Stimulated activated CD4-positive, alpha-beta T cell treated with anti-CD3 and anti-CD28 coated beads, Interleukin-1b, Interleukin-23, amount 100 ng/mL, for 24 hours (primary cell): ENCODE measurements around the gene CCL11.

ENCODE experiments used
- DNase-seq, 4 experiments: peaks; one replicate each; pipeline ENCODE4 v3.0.0-alpha.2; 2020; ENCODE audit warnings: low read depth in 4 of 4, low spot score in 1 of 4

The CCL11 gene

DNA sequence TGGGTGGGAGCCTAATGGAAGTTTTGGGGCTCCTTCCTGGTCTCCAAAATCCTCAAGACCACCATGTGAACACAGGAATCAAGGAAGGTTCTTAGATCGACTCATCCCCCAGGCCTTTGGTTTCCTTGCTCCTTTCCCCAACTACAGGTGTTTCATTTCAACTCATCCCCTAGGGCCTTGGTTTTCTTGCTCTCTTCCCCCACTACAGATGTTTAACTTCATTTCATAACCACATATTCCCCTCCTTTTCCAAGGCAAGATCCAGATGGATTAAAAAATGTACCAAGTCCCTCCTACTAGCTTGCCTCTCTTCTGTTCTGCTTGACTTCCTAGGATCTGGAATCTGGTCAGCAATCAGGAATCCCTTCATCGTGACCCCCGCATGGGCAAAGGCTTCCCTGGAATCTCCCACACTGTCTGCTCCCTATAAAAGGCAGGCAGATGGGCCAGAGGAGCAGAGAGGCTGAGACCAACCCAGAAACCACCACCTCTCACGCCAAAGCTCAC, at the start of gene CCL11:
TSS of gene CCL11 (plus strand) at position 457 of the 507 bp plus-strand sequence. CDS start 67 bp downstream, outside the sequence.
- no peak for DNase-seq

DNA sequence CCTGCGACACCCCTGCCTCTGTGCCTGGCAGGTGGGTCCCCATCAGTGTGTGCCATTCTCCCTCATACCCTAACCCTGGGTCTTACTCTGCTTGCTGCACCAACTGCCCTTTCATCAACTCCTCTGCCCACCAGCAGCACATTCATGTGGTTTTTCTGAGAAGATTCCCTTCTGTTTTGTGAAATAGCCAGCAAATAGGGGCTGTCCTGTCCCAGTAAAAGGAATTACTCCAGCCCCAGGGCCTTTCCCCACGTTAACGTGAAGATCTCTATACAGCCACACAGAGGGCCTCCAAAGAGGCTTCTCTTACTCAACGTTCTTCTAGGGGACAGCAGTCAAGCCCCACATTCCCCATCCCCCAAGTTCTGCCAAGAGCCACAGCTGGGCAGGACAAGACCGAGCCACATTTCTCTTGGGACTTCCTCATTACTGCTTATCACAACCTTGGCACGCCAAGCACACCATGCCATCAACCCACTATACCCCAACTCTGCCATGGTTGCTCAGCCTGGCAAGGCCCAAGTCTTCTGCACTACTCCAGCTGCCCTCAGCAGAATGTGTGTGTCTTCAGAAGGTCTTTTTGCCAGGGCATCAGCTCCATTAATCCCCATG, 49.2 kb upstream of the CCL11 start:
- DNase-seq, result no peak

DNA sequence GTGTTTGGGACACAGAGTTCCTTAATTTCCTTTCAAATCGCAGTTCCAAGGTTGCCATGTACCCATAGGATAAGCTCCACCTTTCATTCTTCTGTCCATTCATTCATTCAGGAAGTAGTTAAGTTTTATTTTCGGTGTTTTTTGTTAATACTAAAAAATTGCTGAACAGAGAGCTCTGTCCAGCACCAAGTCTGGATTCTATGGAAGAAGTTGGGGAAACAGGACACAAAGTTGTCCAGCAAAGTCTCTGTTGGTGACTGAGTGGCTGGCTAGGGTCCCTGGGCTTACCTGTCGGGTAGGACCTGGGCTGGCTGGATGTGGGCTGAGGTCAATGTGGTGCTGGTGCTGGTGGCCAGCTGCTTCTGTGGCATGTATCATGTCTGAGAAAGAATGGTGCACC, 48.1 kb upstream of the CCL11 start:
- DNase-seq, result no peak

DNA sequence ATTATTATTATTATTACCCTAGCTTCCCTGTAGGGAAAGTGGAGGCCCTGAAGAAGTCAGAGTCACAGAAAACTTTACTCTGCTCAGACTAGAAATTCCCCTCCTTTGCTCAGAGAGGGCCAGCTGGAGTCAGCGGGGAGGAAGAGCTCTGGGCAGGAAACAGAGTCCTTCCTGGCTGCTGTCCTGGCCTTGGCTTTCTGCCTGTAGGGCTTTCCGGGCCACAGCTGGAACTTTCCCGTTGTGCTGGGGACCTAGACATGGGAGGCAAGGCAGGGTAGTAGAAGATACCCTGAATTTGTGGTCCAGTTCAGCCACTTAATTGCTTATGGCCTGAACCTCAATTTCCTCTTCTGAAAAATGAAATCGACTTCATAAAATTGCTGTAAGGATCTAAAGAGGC, 44.5 kb upstream of the CCL11 start:
- no peak for DNase-seq

DNA sequence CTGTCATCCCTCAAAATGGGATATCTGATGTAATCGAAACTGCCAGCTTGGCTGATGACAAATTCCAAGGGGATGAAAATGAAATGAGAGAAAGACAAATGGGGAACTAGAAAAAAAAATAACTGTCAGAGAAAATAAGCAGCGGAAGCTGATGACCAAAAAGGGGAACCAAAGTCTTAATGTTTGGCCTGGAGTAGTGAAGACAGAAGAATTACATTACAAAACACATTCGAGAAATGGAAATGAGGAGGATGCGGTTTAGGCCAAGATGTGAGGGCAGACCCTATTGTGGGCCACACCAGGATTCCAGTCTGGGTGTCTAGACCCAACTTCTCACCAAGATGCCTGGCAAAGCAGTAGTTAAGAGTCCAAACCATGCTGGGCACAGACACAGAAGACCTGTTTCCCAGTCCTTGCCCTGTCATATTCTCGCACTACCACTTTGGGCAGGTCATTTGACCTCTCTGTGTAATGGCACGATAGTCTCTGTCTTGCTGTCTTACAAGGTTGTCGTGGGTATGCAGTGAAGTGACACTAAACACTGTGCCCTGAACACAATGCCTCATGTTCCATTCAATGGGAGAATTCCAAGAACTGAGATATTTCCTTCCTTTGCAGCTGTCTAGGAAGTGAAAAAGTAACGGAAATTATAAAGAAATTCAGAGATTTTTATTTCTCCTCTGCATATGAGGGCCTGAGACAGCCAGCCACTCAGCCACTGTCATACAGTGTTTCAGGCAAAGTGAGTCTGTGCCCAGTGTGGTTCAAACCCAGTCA, 42.8 kb upstream of the CCL11 start:
- no peak for DNase-seq

DNA sequence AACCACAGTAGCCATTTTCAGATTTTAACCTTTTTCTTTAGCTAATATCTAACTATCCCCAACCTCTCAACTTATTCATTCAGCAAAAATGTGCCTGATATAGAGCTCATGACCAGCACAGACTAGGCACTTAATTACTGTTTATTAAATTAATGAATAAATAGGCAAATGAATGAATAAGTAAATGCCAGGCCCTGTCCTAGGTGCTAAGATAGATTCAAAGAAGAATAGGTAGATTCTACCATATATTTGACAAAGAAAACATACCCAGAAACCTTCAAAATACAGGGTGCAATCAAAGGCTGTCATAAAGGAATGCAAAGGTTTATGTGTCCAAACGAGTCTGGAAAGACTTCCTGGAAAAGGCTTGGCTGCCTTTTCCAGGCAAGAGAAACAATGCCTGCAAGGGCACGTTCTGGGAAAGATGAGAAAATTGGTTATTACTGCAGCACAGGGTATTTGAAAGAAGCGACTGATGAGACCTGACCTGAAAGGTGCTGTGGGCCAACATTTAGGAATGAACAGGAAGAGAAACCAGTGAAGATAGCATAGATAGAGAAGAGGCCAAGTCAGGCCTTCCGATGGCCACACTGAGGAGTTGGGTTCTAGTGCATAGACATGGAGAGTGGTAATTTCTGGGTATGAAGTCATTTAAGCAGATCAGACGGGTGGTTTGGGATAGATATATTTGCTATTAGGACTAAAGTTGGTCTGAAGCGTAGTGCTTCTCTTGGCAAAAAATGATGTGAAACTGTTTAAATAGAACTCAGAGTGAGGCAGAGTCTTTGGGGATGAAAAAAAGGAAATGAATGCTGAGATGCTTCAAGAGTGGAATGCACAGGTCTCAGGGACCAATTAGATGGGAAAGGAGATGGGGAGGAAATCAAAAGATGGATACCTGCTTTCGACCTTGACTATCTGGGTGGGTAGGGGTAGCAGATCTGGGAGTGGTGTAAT, 41.9 kb upstream of the CCL11 start:
- no peak for DNase-seq

DNA sequence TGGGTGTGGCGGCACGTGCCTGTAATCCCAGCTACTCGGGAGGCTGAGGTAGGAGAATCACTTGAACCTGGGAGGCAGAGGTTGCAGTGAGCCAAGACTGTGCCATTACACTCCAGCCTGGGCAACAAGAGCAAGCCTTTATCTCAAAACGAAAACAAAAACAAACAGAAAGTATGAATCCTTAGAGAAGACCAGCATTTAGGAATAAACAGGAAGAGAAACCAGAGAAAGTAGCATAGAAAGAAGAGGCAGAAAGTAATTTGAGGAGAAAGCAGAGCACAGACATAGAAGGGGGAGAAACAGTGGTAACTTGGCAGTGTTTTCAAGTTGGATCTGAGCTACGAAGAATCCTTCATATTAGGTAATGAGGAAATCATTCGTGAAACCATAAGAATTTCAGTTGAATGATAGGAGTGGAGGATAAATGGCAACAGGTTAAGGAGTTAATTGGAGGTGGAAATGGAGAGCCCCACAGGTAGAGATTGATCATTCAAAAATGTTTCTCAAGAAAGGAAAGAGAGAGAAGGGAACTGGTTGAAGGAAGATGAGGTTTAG, 40.1 kb upstream of the CCL11 start:
- DNase-seq, result no peak

DNA sequence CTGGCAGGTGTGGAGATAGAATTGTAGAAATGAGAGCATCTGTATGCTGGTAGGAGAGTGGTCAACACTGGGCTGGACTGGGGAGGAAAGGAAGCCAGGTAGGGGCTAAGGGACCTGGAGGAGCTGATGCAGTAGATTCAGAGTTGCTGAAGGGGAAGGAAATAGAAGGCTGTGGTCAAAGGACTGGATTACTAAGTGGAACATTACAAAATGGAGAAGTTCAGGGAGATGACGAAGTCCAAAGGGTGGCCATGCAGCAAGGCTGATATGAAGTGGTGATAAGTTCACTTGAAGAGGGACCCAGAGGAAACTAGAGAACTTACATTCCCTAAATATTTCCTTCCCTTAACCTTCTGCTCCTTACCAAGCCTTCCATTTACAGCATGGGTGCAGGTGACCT, 39.1 kb upstream of the CCL11 start:
- DNase-seq, result no peak

DNA sequence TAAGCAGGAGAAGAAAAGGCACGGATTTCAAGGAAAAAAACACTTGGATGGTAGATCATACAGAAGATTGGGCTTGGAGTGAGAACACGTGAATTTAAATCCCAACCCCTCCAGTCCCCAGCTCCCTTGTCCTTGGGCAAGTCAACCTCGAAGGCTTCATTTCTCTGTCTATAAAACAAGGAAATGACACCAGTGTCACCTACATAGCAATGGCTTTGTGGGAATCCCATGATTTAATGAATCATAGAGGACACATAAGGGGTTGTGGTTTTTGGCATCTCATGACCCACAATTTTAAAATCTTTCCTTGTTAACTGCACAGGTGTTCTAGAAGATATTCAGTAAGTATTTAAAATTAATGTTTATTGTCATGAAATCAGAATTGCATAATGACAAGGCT, 38.7 kb upstream of the CCL11 start:
- DNase-seq, result no peak

DNA sequence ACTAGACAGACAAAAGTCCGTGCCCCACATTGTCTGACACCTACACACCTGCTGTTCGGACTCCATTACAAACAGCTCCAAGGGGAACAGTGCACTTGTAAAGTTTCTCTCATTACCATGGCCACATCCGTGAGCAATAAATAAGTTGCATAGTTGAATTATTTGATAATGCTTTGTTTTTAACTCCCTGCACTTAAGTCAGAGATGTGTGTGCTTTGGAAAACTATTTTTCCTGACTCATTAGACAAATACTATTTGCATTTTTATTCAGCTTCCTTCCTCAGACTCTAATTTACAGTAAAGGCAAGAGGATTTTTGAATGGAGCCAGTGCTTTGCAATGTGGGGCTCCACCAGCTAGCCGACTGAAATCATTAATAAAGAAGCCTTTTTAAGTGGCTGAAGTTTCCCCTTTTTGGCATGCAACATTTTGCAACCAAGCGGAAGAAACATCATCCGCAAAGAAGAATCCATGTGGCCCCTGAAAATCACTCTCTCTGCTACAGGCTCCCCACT, 37.0 kb upstream of the CCL11 start:
- no peak for DNase-seq

DNA sequence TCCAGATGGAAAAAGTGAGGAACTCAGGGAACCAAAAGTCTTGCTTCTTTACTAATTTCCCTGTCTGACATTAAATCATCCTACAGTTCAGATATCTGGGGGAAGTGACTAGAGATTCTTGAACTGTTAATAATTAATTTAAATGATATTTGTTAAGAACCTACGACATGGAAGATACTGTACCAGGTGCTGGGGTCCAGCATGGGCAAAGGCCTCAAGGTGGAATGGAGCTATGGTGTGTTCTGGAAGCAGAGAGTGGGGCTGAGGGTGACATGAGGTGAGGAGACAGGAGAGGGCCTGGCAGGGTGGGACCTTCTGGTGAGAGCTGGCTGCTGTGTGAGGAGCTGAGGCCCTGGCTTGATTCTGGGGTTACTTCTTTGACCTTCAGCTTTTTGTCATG, 36.5 kb upstream of the CCL11 start:
- DNase-seq, result no peak

DNA sequence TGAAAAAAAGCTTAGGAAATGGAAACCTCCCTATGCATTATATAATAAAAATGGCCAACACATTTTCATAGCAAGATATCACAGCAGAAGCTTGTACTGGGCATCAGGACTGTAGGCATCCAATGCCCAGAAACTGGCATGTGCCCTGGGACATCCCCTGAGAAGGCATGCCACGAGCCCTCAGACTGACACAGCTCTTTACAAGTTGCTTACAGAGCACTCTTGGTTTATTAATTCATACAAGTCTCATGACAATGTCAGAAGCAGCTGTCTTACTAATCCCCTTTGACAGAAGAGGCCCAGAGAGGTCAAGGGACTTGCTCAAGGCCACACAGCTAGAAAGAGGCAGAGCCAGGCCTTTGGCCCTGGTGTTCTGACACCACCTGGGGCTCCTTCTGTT, 36.1 kb upstream of the CCL11 start:
- no peak for DNase-seq

DNA sequence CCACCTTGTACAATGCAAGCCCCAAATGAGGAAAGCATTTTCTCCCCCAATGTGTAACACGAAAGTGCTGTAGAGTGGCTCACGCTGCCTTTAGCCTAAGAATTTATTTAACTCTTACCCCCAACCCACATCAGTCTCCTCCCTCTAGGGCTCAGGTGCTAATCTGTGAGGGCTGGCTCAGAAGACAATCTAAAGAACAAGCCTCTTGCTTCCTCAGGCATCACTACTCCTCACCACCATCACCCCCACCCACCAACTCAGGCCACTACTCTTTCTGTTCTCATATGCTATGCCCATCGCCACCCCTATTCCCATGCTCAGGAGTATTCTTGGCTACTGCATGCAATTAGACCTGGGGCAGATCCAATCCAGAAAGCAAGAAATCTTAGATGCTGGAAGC, 34.4 kb upstream of the CCL11 start:
- no peak for DNase-seq

DNA sequence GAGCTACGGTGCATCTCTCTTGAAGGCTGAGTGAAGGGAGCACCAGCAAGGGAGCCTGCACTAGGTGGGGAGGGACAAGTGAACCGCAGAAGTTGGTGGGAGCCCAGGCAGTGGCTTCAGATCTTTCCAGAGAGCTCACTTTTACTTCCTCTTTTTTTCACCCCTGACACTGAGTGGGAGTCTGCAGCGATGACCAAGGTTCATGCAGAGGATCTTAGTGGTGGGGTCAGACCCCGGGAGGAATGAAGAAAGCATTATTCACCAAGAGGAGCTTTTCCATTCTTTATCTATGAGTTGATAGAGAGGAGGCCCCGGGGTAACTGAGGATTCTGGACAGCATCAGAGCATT, 33.5 kb upstream of the CCL11 start:
- DNase-seq, result no peak

DNA sequence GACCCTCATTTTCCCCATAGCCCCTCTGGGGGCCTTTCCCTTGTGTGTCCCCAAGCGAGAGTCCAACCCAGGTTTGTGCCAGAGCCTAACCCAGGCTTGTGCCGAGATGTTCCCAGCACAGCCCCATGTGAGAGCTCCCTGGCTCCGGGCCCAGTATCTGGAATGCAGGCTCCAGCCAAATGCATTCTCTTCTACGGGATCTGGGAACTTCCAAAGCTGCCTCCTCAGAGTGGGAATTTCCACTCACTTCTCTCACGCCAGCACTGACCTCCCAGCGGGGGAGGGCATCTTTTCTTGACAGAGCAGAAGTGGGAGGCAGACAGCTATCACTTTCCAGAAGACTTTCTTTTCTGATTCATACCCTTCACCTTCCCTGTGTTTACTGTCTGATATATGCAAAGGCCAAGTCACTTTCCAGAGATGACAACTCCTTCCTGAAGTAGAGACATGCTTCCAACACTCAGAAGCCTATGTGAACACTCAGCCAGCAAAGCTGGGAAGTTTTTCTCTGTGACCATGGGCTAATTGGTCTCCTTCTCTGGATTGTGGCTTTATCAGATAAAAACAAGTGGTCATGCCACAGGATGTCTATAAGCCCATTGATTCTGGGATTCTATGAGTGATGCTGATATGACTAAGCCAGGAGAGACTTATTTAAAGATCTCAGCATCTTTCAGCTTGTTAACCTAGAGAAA, 33.0 kb upstream of the CCL11 start:
- no peak for DNase-seq

DNA sequence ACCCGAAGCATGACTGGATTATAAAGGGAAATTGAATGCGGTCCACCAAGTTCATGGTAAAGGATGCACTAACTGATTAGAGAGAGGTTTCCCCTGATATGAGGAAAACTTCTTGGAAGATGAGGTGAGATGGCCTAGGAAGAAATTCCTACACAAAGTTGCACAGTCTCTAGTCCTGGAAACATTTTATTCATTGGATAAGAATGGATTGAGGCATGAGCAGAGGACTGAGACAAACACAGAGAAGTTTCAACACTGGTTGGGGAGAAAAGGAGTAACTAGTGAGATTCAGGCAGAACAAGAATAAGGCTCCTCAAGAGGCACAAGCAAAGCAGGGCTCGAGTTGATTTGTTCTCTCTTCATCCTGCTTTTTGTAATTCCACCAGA, 32.4 kb upstream of the CCL11 start:
- no peak for DNase-seq

DNA sequence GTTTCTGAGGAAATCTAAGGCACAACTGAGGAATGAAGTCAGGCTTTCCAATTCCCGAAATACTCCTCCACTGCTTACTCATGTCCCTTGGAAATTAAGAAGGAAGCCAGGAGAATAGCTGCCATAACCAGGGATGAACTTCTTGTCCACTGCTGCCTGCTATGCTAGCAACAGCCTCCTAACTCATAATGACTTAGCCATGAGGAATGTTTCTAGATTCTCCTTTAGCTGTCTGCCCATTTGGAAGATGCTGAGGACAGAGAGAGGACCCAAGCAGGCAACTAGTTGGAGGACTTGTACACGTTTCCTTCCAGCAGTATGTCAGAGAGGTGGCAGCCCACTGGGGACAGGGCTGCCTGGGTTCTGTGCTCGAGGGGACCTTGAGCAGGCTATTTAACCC, 31.4 kb upstream of the CCL11 start:
- DNase-seq, result no peak

DNA sequence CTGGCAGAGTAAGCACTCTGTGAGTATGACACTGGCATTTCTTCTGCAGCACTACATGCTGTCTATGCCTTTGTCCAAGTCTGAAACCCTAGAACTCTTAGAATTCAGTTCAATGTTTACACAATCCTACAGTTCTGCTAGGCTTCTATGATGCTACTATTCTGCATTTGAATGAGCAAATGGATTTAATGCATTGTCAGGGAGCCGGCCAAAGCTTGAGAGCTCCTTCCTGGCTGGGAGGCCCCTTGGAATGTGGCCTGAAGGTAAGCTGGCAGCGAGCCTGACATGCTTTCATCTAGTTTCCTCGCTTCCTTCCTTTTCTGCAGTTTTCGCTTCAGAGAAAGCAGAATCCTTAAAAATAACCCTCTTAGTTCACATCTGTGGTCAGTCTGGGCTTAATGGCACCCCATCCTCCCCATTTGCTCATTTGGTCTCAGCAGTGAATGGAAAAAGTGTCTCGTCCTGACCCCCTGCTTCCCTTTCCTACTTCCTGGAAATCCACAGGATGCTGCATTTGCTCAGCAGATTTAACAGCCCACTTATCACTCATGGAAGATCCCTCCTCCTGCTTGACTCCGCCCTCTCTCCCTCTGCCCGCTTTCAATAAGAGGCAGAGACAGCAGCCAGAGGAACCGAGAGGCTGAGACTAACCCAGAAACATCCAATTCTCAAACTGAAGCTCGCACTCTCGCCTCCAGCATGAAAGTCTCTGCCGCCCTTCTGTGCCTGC, 30.7 kb upstream of the CCL11 start, which contains the start of gene CCL2:
TSS of gene CCL2 (plus strand) at position 635 of the 730 bp plus-strand sequence. CDS start at position 700, 65 bp downstream.
- no peak for DNase-seq

DNA sequence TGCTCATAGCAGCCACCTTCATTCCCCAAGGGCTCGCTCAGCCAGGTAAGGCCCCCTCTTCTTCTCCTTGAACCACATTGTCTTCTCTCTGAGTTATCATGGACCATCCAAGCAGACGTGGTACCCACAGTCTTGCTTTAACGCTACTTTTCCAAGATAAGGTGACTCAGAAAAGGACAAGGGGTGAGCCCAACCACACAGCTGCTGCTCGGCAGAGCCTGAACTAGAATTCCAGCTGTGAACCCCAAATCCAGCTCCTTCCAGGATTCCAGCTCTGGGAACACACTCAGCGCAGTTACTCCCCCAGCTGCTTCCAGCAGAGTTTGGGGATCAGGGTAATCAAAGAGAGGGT, 30.2 kb upstream of the CCL11 start:
- no peak for DNase-seq

DNA sequence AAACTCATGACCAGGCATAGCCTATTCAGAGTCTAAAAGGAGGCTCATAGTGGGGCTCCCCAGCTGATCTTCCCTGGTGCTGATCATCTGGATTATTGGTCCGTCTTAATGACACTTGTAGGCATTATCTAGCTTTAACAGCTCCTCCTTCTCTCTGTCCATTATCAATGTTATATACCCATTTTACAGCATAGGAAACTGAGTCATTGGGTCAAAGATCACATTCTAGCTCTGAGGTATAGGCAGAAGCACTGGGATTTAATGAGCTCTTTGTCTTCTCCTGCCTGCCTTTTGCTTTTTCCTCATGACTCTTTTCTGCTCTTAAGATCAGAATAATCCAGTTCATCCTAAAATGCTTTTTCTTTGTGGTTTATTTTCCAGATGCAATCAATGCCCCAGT, 29.7 kb upstream of the CCL11 start:
- DNase-seq, result no peak
